Panc1 (cell line): Measurements from ENCODE around the gene PEX5L. TPM values are rescaled to one million over a fixed set of nuclear protein-coding genes. Genes with fewer than 3 reads are reported as not detected.

Experiments used
- ATAC-seq: fragments of 200-7000 bp; cut with Tn5 transposase; 2 replicates; pipeline ENCODE4 v1.9.1; 2020; ENCODE audit warnings: mild to moderate bottlenecking, moderate library complexity
- BruUV-seq: library from RNA; stranded (reverse); fragments of 400-500 nt; replicated peaks from 2 replicates; lab custom pipeline; 2021; lab: Mats Ljungman, UMichigan
- CTCF ChIA-PET: fragments of 300-600 bp; sonication (Branson Sonifier 250); formaldehyde crosslinking; loops from one replicate; lab custom pipeline; 2022; ENCODE audit warnings: antibody characterized with exemption; lab: Charles Lee
- POLR2A ChIA-PET: fragments of 300-600 bp; sonication (Branson Sonifier 250); formaldehyde crosslinking; loops from one replicate; lab custom pipeline; 2022; ENCODE audit warnings: antibody characterized with exemption; lab: Charles Lee
- DNase-seq: peaks from one replicate; pipeline ENCODE4 v3.0.0-alpha.2; 2010; ENCODE audit warnings: low read depth, low spot score
- H3K27ac ChIP-seq: 2 replicates; pipeline ENCODE4 v1.5.1; 2011; ENCODE audit warnings: mild to moderate bottlenecking, low read length, inconsistent platforms
- H3K27me3 ChIP-seq: fragments of 200-500 bp; sonication (Bioruptor generic); 2 replicates; pipeline ENCODE4 v1.6.0; 2014; ENCODE audit warnings: low read length, inconsistent platforms; ENCODE audit not compliant: control insufficient read depth, insufficient read depth
- H3K36me3 ChIP-seq: fragments of 200-500 bp; sonication (Bioruptor generic); 2 replicates; pipeline ENCODE4 v1.5.1; 2014; ENCODE audit warnings: inconsistent platforms, mild to moderate bottlenecking, low read length, moderate library complexity; ENCODE audit not compliant: control insufficient read depth, insufficient read depth
- H3K4me1 ChIP-seq: 2 replicates; pipeline ENCODE4 v1.5.1; 2011; ENCODE audit warnings: inconsistent platforms, mild to moderate bottlenecking, low read length, moderate library complexity; ENCODE audit not compliant: control insufficient read depth, insufficient read depth
- H3K4me3 ChIP-seq, 2 experiments: 2 replicates each; pipeline ENCODE4 v1.5.1; 2011 to 2012; ENCODE audit warnings: low read depth in 2 of 2, low read length in 2 of 2, mild to moderate bottlenecking in 2 of 2, inconsistent platforms in 1 of 2, moderate library complexity in 1 of 2
- H3K9me3 ChIP-seq: fragments of 200-500 bp; sonication (Bioruptor generic); 2 replicates; pipeline ENCODE4 v1.5.1; 2014; ENCODE audit warnings: low read depth, mild to moderate bottlenecking, inconsistent platforms, low read length, moderate library complexity; ENCODE audit not compliant: control insufficient read depth, insufficient read depth
- POLR2AphosphoS5 ChIP-seq: IDR thresholded peaks from 2 replicates; pipeline ENCODE4 v1.6.1; 2012; ENCODE audit warnings: mild to moderate bottlenecking, low read depth, low read length, moderate library complexity
- SIN3A ChIP-seq: IDR thresholded peaks from 2 replicates; pipeline ENCODE4 v1.6.1; 2012; ENCODE audit warnings: low read depth, mild to moderate bottlenecking, low read length, moderate library complexity, borderline replicate concordance; ENCODE audit not compliant: insufficient read depth
- TCF7L2 ChIP-seq: IDR thresholded peaks from 2 replicates; pipeline ENCODE4 v1.6.1; 2011; ENCODE audit warnings: mild to moderate bottlenecking, low read depth, low read length, inconsistent platforms
- in situ Hi-C: cut with HindIII; loops from 2 replicates; pipeline ENCODE4 v1.10.0; 2016; ENCODE audit warnings: low sequenced_read_pairs, low pct_unique_long_range_greater_than_20kb
- intact Hi-C: fragments of 100-400 bp; cut with micrococcal nuclease; formaldehyde crosslinking; loops from one replicate; pipeline ENCODE4 v1.10.0; 2022; ENCODE audit not compliant: unreplicated experiment
- total RNA-seq: library from RNA; stranded (reverse); gene quantifications from one replicate; pipeline ENCODE4 v1.2.1, GENCODE V29; 2021; ENCODE audit not compliant: unreplicated experiment
- TF ChIP-seq, protein P1 (sequence below), 2 experiments: IDR thresholded peaks; 2 replicates each; pipeline ENCODE4 v1.6.1; 2011 to 2012; ENCODE audit warnings: low read depth in 2 of 2, control low read depth in 1 of 2, low read length in 1 of 2, mild to moderate bottlenecking in 1 of 2, moderate library complexity in 1 of 2; ENCODE audit not compliant: insufficient read depth in 1 of 2
- TF ChIP-seq, protein P2 (sequence below): fragments of 450-650 bp; IDR thresholded peaks from 2 replicates; pipeline ENCODE4 v1.5.1; 2017; ENCODE audit warnings: mild to moderate bottlenecking

The PEX5L gene
- total RNA-seq, 1 experiment from 2014 or later = 0.23 TPM

DNA sequence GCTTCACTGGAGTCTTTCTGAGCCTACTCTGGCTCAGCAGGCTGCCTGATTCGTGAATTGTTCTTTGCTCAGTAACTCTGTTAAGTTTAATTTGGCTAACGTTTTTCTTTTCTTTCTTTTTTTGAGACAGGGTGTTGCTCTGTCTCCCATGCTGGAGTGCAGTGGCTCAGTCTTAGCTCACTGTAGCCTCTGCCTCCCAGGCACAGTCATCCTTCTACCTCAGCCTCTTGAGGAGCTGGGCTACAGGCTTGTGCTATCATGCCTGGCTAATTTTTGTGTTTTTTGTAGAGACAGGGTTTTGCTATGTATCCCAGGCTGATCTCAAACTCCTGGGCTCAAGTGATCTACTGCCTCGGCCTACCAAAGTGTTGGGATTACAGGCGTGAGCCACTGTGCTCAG, 165.0 kb downstream of the PEX5L start:
- no peaks in the 10 kb centered on the region for H3K4me1 ChIP-seq
- H3K27me3 ChIP-seq = no peaks in the 10 kb centered on the region
- in situ Hi-C loops = no loop called here
- H3K27ac ChIP-seq = no peak overlapping the region
- POLR2A ChIA-PET = no interaction called here
- ATAC-seq (no peak), DNase-seq (no peak)
- H3K9me3 ChIP-seq = no peaks in the 10 kb centered on the region
- intact Hi-C loops = no loop called here
- no peak overlapping the region for H3K4me3 ChIP-seq
- TF ChIP-seq TCF7L2 (no peak), SIN3A (no peak), POLR2AphosphoS5 (no peak)
- TF ChIP-seq, protein P1, sequence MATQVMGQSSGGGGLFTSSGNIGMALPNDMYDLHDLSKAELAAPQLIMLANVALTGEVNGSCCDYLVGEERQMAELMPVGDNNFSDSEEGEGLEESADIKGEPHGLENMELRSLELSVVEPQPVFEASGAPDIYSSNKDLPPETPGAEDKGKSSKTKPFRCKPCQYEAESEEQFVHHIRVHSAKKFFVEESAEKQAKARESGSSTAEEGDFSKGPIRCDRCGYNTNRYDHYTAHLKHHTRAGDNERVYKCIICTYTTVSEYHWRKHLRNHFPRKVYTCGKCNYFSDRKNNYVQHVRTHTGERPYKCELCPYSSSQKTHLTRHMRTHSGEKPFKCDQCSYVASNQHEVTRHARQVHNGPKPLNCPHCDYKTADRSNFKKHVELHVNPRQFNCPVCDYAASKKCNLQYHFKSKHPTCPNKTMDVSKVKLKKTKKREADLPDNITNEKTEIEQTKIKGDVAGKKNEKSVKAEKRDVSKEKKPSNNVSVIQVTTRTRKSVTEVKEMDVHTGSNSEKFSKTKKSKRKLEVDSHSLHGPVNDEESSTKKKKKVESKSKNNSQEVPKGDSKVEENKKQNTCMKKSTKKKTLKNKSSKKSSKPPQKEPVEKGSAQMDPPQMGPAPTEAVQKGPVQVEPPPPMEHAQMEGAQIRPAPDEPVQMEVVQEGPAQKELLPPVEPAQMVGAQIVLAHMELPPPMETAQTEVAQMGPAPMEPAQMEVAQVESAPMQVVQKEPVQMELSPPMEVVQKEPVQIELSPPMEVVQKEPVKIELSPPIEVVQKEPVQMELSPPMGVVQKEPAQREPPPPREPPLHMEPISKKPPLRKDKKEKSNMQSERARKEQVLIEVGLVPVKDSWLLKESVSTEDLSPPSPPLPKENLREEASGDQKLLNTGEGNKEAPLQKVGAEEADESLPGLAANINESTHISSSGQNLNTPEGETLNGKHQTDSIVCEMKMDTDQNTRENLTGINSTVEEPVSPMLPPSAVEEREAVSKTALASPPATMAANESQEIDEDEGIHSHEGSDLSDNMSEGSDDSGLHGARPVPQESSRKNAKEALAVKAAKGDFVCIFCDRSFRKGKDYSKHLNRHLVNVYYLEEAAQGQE (IDR thresholded peaks at IDR 0.05; ENCODE audit: insufficient read depth in 1 of 2, low read depth in 2 of 2, low read length in 1 of 2) = no peak
- TF ChIP-seq, protein P2, sequence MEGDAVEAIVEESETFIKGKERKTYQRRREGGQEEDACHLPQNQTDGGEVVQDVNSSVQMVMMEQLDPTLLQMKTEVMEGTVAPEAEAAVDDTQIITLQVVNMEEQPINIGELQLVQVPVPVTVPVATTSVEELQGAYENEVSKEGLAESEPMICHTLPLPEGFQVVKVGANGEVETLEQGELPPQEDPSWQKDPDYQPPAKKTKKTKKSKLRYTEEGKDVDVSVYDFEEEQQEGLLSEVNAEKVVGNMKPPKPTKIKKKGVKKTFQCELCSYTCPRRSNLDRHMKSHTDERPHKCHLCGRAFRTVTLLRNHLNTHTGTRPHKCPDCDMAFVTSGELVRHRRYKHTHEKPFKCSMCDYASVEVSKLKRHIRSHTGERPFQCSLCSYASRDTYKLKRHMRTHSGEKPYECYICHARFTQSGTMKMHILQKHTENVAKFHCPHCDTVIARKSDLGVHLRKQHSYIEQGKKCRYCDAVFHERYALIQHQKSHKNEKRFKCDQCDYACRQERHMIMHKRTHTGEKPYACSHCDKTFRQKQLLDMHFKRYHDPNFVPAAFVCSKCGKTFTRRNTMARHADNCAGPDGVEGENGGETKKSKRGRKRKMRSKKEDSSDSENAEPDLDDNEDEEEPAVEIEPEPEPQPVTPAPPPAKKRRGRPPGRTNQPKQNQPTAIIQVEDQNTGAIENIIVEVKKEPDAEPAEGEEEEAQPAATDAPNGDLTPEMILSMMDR = no peak
- BruUV-seq = no TSS peak
- H3K36me3 ChIP-seq = no peaks in the 10 kb centered on the region
- CTCF ChIA-PET = no interaction called here

DNA sequence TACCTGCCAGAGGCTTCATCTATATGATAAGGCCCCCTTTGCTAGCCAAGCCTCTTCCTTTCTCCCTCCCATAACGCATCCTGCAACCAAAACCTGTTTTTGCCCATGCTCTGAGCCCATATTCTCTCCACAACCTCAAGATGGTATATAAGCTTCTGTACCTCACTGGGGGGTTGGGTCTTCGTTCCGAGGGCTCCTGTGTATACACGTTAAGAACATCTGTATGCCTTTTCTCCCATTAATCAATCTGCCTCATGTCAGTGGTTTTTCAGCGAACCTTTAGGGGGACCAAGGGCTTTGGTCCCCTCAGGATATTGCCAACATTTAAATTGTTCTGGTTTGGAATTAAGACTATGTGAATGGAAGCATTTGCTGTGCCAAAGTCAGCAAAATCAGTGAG, 168.0 kb downstream of the PEX5L start:
- BruUV-seq = no TSS peak
- DNase-seq (no peak), ATAC-seq (no peak)
- ChIA-PET POLR2A (interaction anchor here (0.6 kb wide), 1 partner anchor 92 kb away, joined by 3 read pairs; no protein-coding TSS in a partner anchor), CTCF (no interaction called here)
- no peaks in the 10 kb centered on the region for H3K4me1 ChIP-seq
- TF ChIP-seq, protein P1 (IDR thresholded peaks at IDR 0.05; ENCODE audit: insufficient read depth in 1 of 2, low read depth in 2 of 2, low read length in 1 of 2) = no peak
- in situ Hi-C loops = no loop called here
- H3K27ac ChIP-seq = no peak overlapping the region
- H3K36me3 ChIP-seq = no peaks in the 10 kb centered on the region
- H3K4me3 ChIP-seq = no peak overlapping the region
- no peaks in the 10 kb centered on the region for H3K27me3 ChIP-seq
- intact Hi-C loops = no loop called here
- no peaks in the 10 kb centered on the region for H3K9me3 ChIP-seq
